Adrenal gland (tissue), 5 donors: ENCODE results near the gene FYB1.
A peak's percentile ranks its signal among the peaks of the same experiment; 100 is the strongest.

Source experiments
- POLR2A ChIP-seq, 2 donors: fragments of 450-650 bp; IDR thresholded peaks; one replicate each; pipeline ENCODE4 v1.6.1; 2017; ENCODE audit warnings: antibody characterized with exemption in 2 of 2, mild to moderate bottlenecking in 2 of 2, moderate library complexity in 1 of 2
- TF ChIP-seq, protein P1 (sequence below), 6 experiments: fragments of 450-650 bp in 4 of 6; fragments of 200-600 bp in 2 of 6; sonication (generic) in 1 of 6; IDR thresholded peaks; 1 replicate in 5 of 6; 2 replicates in 1 of 6; pipeline versions ENCODE4 v1.5.1 to v1.8.0; 2016 to 2021; ENCODE audit warnings: antibody characterized with exemption in 6 of 6, mild to moderate bottlenecking in 2 of 6, moderate library complexity in 1 of 6
- donor health status: DM: no; HTN: no; CAD: no.

DNA sequence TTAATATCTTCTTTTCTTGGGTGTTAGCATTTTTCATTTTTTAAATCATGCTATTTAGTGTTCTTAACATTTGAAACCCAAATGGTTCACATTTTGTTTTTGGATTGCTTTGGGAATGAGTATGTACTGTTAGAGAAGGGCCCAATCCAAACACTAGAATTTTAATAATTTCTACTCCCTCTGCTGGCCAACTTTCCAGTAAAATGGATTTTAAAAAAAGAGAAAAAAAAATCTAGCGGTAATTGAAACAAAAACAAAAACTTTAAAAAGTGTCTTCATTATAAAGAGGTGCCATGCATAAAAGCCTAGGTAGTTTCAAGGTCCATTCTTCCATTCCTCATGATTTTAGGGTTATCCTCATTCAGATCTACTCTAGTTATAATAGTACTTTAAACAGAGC is 113.0 kb downstream of the FYB1 start:
- TF ChIP-seq, protein P1, sequence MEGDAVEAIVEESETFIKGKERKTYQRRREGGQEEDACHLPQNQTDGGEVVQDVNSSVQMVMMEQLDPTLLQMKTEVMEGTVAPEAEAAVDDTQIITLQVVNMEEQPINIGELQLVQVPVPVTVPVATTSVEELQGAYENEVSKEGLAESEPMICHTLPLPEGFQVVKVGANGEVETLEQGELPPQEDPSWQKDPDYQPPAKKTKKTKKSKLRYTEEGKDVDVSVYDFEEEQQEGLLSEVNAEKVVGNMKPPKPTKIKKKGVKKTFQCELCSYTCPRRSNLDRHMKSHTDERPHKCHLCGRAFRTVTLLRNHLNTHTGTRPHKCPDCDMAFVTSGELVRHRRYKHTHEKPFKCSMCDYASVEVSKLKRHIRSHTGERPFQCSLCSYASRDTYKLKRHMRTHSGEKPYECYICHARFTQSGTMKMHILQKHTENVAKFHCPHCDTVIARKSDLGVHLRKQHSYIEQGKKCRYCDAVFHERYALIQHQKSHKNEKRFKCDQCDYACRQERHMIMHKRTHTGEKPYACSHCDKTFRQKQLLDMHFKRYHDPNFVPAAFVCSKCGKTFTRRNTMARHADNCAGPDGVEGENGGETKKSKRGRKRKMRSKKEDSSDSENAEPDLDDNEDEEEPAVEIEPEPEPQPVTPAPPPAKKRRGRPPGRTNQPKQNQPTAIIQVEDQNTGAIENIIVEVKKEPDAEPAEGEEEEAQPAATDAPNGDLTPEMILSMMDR (IDR thresholded peaks at IDR 0.05) = peak in 5 of 6 experiments; percentile 16 to 29 (median 24)
- TF ChIP-seq POLR2A (IDR thresholded peaks at IDR 0.05) = no peak
